ENCODE measurements around the gene CFAP97D2.

DNA sequence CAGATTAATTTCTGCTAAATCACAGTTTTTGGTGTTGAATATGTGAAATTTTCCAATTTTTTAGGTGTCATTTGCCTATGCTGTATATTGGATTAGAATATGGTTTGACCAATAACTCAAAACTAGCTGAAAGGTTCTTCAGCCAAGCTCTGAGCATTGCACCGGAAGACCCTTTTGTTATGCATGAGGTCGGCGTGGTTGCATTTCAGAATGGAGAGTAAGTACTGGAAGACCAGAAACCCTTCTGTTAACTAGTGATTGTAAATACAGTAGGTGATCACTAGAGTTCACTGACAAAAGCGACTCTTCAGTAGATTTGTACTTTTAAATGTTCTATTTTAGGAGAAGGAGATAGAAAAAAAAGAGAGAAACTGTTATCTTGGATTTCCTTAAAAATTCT, 78.0 kb downstream of the CFAP97D2 start:
- TF ChIP-seq, protein P1, sequence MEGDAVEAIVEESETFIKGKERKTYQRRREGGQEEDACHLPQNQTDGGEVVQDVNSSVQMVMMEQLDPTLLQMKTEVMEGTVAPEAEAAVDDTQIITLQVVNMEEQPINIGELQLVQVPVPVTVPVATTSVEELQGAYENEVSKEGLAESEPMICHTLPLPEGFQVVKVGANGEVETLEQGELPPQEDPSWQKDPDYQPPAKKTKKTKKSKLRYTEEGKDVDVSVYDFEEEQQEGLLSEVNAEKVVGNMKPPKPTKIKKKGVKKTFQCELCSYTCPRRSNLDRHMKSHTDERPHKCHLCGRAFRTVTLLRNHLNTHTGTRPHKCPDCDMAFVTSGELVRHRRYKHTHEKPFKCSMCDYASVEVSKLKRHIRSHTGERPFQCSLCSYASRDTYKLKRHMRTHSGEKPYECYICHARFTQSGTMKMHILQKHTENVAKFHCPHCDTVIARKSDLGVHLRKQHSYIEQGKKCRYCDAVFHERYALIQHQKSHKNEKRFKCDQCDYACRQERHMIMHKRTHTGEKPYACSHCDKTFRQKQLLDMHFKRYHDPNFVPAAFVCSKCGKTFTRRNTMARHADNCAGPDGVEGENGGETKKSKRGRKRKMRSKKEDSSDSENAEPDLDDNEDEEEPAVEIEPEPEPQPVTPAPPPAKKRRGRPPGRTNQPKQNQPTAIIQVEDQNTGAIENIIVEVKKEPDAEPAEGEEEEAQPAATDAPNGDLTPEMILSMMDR (conservative IDR thresholded peaks at IDR 0.05 in 1 of 2, IDR thresholded peaks at IDR 0.05 in 1 of 2; ENCODE audit: extremely low read depth in 1 of 2, insufficient read depth in 1 of 2, low read depth in 1 of 2, low read length in 2 of 2): no peak
- TF ChIP-seq EZH2 (IDR thresholded peaks at IDR 0.05; ENCODE audit: borderline replicate concordance, low read length): no peak

Measured in mammary epithelial cell (primary cell).